CD8-positive, alpha-beta memory T cell (primary cell): ENCODE results near the gene CAMK2B. TPM values are rescaled to one million over a fixed set of nuclear protein-coding genes. Genes with fewer than 3 reads are reported as not detected.

Experiments
- CTCF ChIA-PET: fragments of 350-600 bp; sonication (Branson Sonifier 250); formaldehyde crosslinking; loops from one replicate; lab custom pipeline; 2021; ENCODE audit warnings: antibody characterized with exemption; lab: Charles Lee
- POLR2A ChIA-PET: fragments of 350-600 bp; sonication (Branson Sonifier 250); formaldehyde crosslinking; loops from one replicate; lab custom pipeline; 2021; ENCODE audit warnings: antibody characterized with exemption; lab: Charles Lee
- DNase-seq, 5 donors: peaks; one replicate each; pipeline versions ENCODE4 v3.0.0 to v3.0.0-alpha.2; 2020 to 2022; ENCODE audit warnings: mixed read lengths in 1 of 5
- H3K27ac ChIP-seq: one replicate; pipeline ENCODE4 v1.7.0; 2013; ENCODE audit warnings: low read depth, mild to moderate bottlenecking, low read length, moderate library complexity
- H3K27me3 ChIP-seq: 2 replicates; pipeline ENCODE4 v1.7.0; 2013; ENCODE audit warnings: low read length, mild to moderate bottlenecking; ENCODE audit not compliant: insufficient read depth, poor library complexity, severe bottlenecking
- H3K36me3 ChIP-seq: 2 replicates; pipeline ENCODE4 v1.7.0; 2013; ENCODE audit warnings: mild to moderate bottlenecking, low read length, moderate library complexity; ENCODE audit not compliant: insufficient read depth
- H3K4me1 ChIP-seq: 2 replicates; pipeline ENCODE4 v1.7.0; 2013; ENCODE audit warnings: mild to moderate bottlenecking, low read length, moderate library complexity; ENCODE audit not compliant: insufficient read depth
- H3K4me3 ChIP-seq: 2 replicates; pipeline ENCODE4 v1.7.0; 2013; ENCODE audit warnings: mild to moderate bottlenecking, low read length
- H3K9me3 ChIP-seq: 2 replicates; pipeline ENCODE4 v1.7.0; 2013; ENCODE audit warnings: mild to moderate bottlenecking, low read length
- H3K27ac Mint-ChIP-seq, 8 donors: one replicate each; pipeline ENCODE4 v1.8.0; 2020 to 2021; ENCODE audit warnings: mixed read lengths in 8 of 8, mild to moderate bottlenecking in 6 of 8, inconsistent platforms in 3 of 8, moderate library complexity in 3 of 8
- H3K27me3 Mint-ChIP-seq, 2 donors: one replicate each; pipeline ENCODE4 v1.8.0; 2020 to 2021; ENCODE audit warnings: mixed read lengths in 2 of 2, mild to moderate bottlenecking in 1 of 2, moderate library complexity in 1 of 2
- H3K36me3 Mint-ChIP-seq, 3 donors: one replicate each; pipeline ENCODE4 v1.8.0; 2020 to 2021; ENCODE audit warnings: mixed read lengths in 3 of 3, inconsistent platforms in 1 of 3, mild to moderate bottlenecking in 1 of 3
- H3K4me1 Mint-ChIP-seq, 3 donors: one replicate each; pipeline ENCODE4 v1.8.0; 2020 to 2021; ENCODE audit warnings: mixed read lengths in 3 of 3, inconsistent platforms in 1 of 3, mild to moderate bottlenecking in 1 of 3
- H3K4me3 Mint-ChIP-seq, 7 donors: one replicate each; pipeline ENCODE4 v1.8.0; 2020 to 2021; ENCODE audit warnings: mixed read lengths in 7 of 7, mild to moderate bottlenecking in 6 of 7, moderate library complexity in 4 of 7, inconsistent platforms in 2 of 7
- H3K9me3 Mint-ChIP-seq, 5 donors: one replicate each; pipeline ENCODE4 v1.8.0; 2020 to 2022; ENCODE audit warnings: mixed read lengths in 5 of 5, mild to moderate bottlenecking in 3 of 5, moderate library complexity in 2 of 5, inconsistent platforms in 1 of 5
- polyA plus RNA-seq: library from polyadenylated mRNA; unstranded; fragments of 300-500 nt; fragmentation: Illumina TruSeq; gene quantifications from one replicate; pipeline ENCODE4 v1.2.3, GENCODE V29; 2021
- total RNA-seq, 2 experiments: library from RNA; stranded (reverse); gene quantifications; one replicate each; pipeline ENCODE4 v1.2.3, GENCODE V29; 2021

The CAMK2B gene
- total and polyA plus RNA-seq, 3 experiments from 2014 or later, result 0.42 to 0.90 TPM; not detected in 1

- H3K9me3 ChIP-seq, result no peaks in the 10 kb centered on the region
- ChIA-PET POLR2A (no interaction called here), CTCF (no interaction called here)
- no peaks in the 10 kb centered on the region for H3K4me1 ChIP-seq
- H3K4me3 ChIP-seq, result no peak overlapping the region
- H3K36me3 ChIP-seq, result no peaks in the 10 kb centered on the region
- H3K4me1 Mint-ChIP-seq, result peaks cover 0 to under 1% (median 0%) of the 10 kb centered on the region in 3 donors
- peaks cover 5% of the 10 kb centered on the region for H3K27me3 ChIP-seq
- no peak overlapping the region for H3K27ac Mint-ChIP-seq
- no peaks in the 10 kb centered on the region for H3K36me3 Mint-ChIP-seq
- H3K9me3 Mint-ChIP-seq, result no peaks in the 10 kb centered on the region
- no peak overlapping the region for H3K4me3 Mint-ChIP-seq
- DNase-seq, result no peak
- no peak overlapping the region for H3K27ac ChIP-seq
- peaks cover 13 to 32% of the 10 kb centered on the region in 2 donors for H3K27me3 Mint-ChIP-seq
Measured at GRCh38 chr7:44195889-44196288, 129.5 kb downstream of the CAMK2B start.

- H3K9me3 Mint-ChIP-seq, result no peaks in the 10 kb centered on the region
- H3K36me3 ChIP-seq, result no peaks in the 10 kb centered on the region
- no peak overlapping the region for H3K4me3 Mint-ChIP-seq
- CTCF ChIA-PET, result no interaction called here
- H3K27ac ChIP-seq, result no peak overlapping the region
- peaks cover 5% of the 10 kb centered on the region for H3K27me3 ChIP-seq
- DNase-seq, result no peak
- no peaks in the 10 kb centered on the region for H3K36me3 Mint-ChIP-seq
- POLR2A ChIA-PET, result no interaction called here
- H3K27me3 Mint-ChIP-seq, result peaks cover 13 to 37% of the 10 kb centered on the region in 2 donors
- no peaks in the 10 kb centered on the region for H3K4me1 Mint-ChIP-seq
- no peak overlapping the region for H3K4me3 ChIP-seq
- no peaks in the 10 kb centered on the region for H3K4me1 ChIP-seq
- no peaks in the 10 kb centered on the region for H3K9me3 ChIP-seq
- H3K27ac Mint-ChIP-seq, result no peak overlapping the region
Measured at GRCh38 chr7:44194562-44195145, 130.7 kb downstream of the CAMK2B start.

- Mint-ChIP-seq H3K9me3 (no peaks in the 10 kb centered on the region), H3K4me1 (no peaks in the 10 kb centered on the region), H3K36me3 (no peaks in the 10 kb centered on the region), H3K4me3 (no peak overlapping the region), H3K27ac (no peak overlapping the region), H3K27me3 (peaks cover 13 to 37% of the 10 kb centered on the region in 2 donors)
- ChIA-PET CTCF (no interaction called here), POLR2A (no interaction called here)
- Histone ChIP-seq H3K27ac (no peak overlapping the region), H3K36me3 (no peaks in the 10 kb centered on the region), H3K4me3 (no peak overlapping the region), H3K27me3 (peaks cover 5% of the 10 kb centered on the region), H3K4me1 (no peaks in the 10 kb centered on the region), H3K9me3 (no peaks in the 10 kb centered on the region)
- no peak for DNase-seq
Measured at GRCh38 chr7:44194069-44194468, 131.3 kb downstream of the CAMK2B start.

- H3K36me3 Mint-ChIP-seq, result no peaks in the 10 kb centered on the region
- H3K36me3 ChIP-seq, result no peaks in the 10 kb centered on the region
- POLR2A ChIA-PET, result no interaction called here
- H3K4me1 ChIP-seq, result no peaks in the 10 kb centered on the region
- H3K27me3 ChIP-seq, result peaks cover 5% of the 10 kb centered on the region
- H3K9me3 ChIP-seq, result no peaks in the 10 kb centered on the region
- no peak overlapping the region for H3K27ac Mint-ChIP-seq
- CTCF ChIA-PET, result no interaction called here
- H3K4me3 ChIP-seq, result no peak overlapping the region
- no peaks in the 10 kb centered on the region for H3K9me3 Mint-ChIP-seq
- no peak overlapping the region for H3K27ac ChIP-seq
- no peak overlapping the region for H3K4me3 Mint-ChIP-seq
- H3K4me1 Mint-ChIP-seq, result no peaks in the 10 kb centered on the region
- H3K27me3 Mint-ChIP-seq, result peaks cover 13 to 37% of the 10 kb centered on the region in 2 donors
- DNase-seq, result no peak
Measured at GRCh38 chr7:44193011-44193802, 132.2 kb downstream of the CAMK2B start.

- no peaks in the 10 kb centered on the region for H3K4me1 Mint-ChIP-seq
- no peaks in the 10 kb centered on the region for H3K9me3 Mint-ChIP-seq
- no peaks in the 10 kb centered on the region for H3K36me3 ChIP-seq
- no peak overlapping the region for H3K4me3 ChIP-seq
- POLR2A ChIA-PET, result no interaction called here
- no peak for DNase-seq
- CTCF ChIA-PET, result no interaction called here
- no peaks in the 10 kb centered on the region for H3K9me3 ChIP-seq
- no peak overlapping the region for H3K4me3 Mint-ChIP-seq
- peaks cover 5% of the 10 kb centered on the region for H3K27me3 ChIP-seq
- no peak overlapping the region for H3K27ac Mint-ChIP-seq
- peaks cover 6 to 22% of the 10 kb centered on the region in 2 donors for H3K27me3 Mint-ChIP-seq
- H3K36me3 Mint-ChIP-seq, result no peaks in the 10 kb centered on the region
- no peak overlapping the region for H3K27ac ChIP-seq
- H3K4me1 ChIP-seq, result no peaks in the 10 kb centered on the region
Measured at GRCh38 chr7:44191171-44191570, 134.2 kb downstream of the CAMK2B start.

GRCh38 chr7:44189993-44190872 is 135.2 kb downstream of the CAMK2B start:
- Histone ChIP-seq H3K9me3 (no peaks in the 10 kb centered on the region), H3K27me3 (peaks cover 5% of the 10 kb centered on the region), H3K4me3 (no peak overlapping the region), H3K4me1 (no peaks in the 10 kb centered on the region), H3K27ac (no peak overlapping the region), H3K36me3 (no peaks in the 10 kb centered on the region)
- no peak overlapping the region for H3K27ac Mint-ChIP-seq
- ChIA-PET CTCF (no interaction called here), POLR2A (no interaction called here)
- H3K4me1 Mint-ChIP-seq, result no peaks in the 10 kb centered on the region
- no peaks in the 10 kb centered on the region for H3K36me3 Mint-ChIP-seq
- peaks cover 4 to 22% of the 10 kb centered on the region in 2 donors for H3K27me3 Mint-ChIP-seq
- H3K9me3 Mint-ChIP-seq, result no peaks in the 10 kb centered on the region
- DNase-seq, result no peak
- H3K4me3 Mint-ChIP-seq, result no peak overlapping the region

GRCh38 chr7:44189286-44189992 is 136.0 kb downstream of the CAMK2B start, which contains the start of gene GCK:
TSS of gene GCK (minus strand) at chr7:44189439. CDS start at chr7:44188953, 486 bp downstream.
- DNase-seq, result no peak
- no peaks in the 10 kb centered on the region for H3K9me3 ChIP-seq
- H3K9me3 Mint-ChIP-seq, result no peaks in the 10 kb centered on the region
- no peak within 1 kb of the TSS for H3K4me3 ChIP-seq
- H3K4me1 ChIP-seq, result no peaks in the 10 kb centered on the region
- CTCF ChIA-PET, result no interaction called here
- no peaks in the 10 kb centered on the region for H3K36me3 Mint-ChIP-seq
- POLR2A ChIA-PET, result no interaction called here
- no peak within 1 kb of the TSS for H3K27ac ChIP-seq
- H3K27me3 Mint-ChIP-seq, result peaks cover 6 to 22% of the 10 kb centered on the region in 2 donors
- no peaks in the 10 kb centered on the region for H3K4me1 Mint-ChIP-seq
- H3K27ac Mint-ChIP-seq, result no peak within 1 kb of the TSS
- H3K36me3 ChIP-seq, result no peaks in the 10 kb centered on the region
- no peak within 1 kb of the TSS for H3K4me3 Mint-ChIP-seq
- H3K27me3 ChIP-seq, result peaks cover 5% of the 10 kb centered on the region
